Neural progenitor cell (in vitro differentiated cells): ENCODE measurements around the gene AP1S1.

Experiments
- CTCF ChIP-seq: fragments of 200-600 bp; sonication (generic); IDR thresholded peaks from 2 replicates; pipeline ENCODE4 v1.5.1; 2017; ENCODE audit warnings: antibody characterized with exemption, mild to moderate bottlenecking
- EZH2 ChIP-seq: fragments of 200-600 bp; sonication (generic); IDR thresholded peaks from 2 replicates; pipeline ENCODE4 v1.6.1; 2017; ENCODE audit warnings: antibody characterized with exemption, mild to moderate bottlenecking, moderate library complexity
- EZH2phosphoT487 ChIP-seq: fragments of 200-600 bp; sonication (generic); IDR thresholded peaks from 2 replicates; pipeline ENCODE4 v1.6.1; 2017; ENCODE audit warnings: antibody characterized with exemption

GRCh38 chr7:101112233-101112632 is 42.0 kb upstream of the AP1S1 start:
- no peak for TF ChIP-seq CTCF
- TF ChIP-seq EZH2 = no peak
- no peak for TF ChIP-seq EZH2phosphoT487
